Activated CD4-positive, CD25-positive, alpha-beta regulatory T cell treated with anti-CD3 and anti-CD28 coated beads, Interleukin-2, amount 50 U/mL, for 16 hours (primary cell): ENCODE data around the gene TRIM33.
"Not testable (repeated sequence)": the region's sequence is repeated elsewhere in the genome, so short reads cannot be mapped to it uniquely, and the experiment has no call there.

Experiments used
- DNase-seq: peaks from one replicate; pipeline ENCODE4 v3.0.0-alpha.2; 2020; ENCODE audit warnings: low read depth, low spot score

Gene TRIM33

DNA sequence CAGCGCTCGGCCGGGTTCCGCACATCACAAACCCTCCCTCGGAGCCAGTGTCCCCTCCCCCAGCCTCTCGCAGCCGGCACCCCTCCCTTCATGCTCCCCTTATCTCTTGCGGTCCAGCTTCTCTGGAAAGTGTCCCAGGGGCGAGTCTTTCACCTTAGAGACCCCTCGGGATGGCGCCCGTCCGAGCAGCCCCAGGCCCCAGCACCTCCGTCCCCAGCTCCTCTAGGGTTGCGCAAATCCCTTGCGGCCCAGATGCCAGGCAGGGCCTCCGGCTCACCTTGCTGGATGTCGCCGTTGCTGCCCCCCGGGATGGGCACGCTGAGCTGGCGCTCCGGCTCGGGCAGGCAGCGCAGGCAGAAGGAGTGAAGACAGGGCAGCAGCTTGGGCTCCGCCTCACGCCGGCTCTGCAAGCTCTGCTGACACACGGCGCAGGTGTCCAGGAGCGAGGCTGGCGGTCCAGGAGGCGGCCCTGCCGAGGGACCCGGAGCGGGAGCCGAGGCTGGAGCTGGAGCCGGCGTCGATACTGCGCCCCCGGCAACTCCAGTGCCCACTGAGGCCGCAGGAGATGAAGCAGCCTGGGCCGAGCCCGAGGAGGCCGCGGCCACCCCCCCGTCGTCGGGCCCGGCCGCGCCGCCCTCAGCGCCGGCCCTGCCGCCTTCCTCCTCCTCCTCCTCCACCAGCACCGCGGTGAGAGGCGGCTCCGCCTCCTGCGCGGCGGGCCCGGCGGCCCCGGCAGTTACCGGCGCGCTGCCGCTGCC lies 550 bp downstream of the TRIM33 start:
- DNase-seq = peak; percentile 2

DNA sequence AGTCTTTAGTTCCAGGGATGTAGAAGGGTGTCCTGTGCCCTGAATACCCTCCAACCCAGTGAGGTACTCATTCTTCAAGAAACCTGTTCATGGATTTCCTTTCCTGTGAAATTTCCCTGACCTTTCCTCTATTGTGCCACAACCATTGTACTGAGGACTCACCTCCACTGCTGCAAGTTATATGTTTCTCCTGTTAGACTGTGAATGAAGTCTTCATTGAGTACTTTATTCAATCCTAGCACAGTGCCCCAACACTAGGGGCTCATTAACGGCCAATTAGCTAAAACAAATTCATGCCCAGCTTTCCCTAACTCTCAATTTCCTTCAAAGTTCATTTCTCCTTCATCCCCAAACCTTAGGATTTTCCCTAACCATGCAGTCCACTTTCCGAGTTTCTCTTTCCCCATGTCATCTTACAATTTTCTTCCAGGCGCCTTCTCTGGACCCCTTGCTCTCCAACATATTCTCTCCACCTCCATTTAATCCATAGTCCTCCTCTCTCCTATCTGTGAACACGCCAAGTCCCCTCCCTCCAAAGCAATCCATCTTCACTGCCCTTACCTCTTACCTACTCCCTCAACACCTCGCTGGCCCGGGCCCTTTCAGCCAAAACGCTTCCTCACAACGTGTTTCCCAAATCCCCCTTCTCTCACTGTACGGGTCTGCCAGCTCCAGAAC lies 1.3 kb downstream of the TRIM33 start:
- no peak for DNase-seq

DNA sequence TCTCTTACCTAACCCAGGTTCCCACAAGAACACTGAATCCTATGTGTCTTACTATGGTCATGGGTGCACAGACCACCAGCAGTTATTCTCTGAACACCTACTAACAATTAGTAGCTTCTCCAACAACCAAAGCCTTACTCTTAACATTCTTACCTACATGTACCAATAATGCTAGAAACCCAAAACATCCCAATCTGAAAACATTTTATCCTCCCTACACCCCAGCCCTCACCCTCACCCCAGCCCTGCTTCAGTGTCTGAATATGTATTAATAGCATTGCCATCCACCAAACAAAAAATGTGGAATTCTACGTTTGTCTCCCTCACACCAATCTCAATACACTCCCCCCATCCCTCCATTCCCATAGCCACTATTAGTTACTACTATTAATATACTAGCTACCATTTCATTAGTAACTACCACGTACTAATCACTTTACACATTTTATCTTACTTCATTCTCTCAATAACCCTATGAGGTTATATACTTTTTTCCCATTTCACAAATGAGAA lies 2.6 kb downstream of the TRIM33 start:
- DNase-seq = no peak

DNA sequence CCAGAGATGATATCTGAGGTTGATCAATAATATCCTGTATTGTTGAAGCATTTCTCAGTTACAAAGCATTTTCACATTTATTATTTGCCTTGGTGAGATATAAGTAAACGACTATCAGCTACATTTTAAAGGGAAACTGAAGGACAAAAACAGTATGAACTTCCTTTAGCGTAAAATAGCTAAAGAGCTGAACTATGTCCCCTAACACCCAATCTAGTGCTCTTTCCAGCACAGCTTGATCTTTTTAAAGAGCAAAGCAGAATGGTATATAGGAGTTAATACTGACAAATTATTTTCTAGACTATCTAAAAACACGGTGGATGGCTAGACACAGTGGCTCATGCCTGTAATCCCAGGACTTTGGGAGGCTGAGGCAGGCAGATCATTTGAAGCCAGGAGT lies 3.5 kb downstream of the TRIM33 start:
- no peak for DNase-seq

DNA sequence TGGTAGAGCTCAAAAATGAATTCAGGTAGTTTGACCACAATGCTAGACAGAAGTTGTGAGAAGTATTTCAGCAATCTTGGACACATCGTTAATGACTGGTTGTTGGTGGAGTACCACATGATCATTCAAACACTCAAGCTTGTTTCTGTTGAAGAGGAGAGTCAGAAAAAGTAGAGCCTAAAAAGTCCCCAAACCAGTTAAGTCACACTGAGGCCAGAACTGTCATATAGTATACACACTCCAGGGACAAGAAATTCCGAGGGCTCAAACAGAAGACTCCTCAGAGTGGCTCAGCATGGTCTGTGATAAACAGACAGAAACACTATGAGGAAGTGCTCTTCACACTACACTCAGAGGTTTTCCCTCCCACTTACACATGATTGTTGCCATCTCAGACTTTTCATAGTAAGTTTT lies 5.8 kb downstream of the TRIM33 start:
- DNase-seq = no peak

DNA sequence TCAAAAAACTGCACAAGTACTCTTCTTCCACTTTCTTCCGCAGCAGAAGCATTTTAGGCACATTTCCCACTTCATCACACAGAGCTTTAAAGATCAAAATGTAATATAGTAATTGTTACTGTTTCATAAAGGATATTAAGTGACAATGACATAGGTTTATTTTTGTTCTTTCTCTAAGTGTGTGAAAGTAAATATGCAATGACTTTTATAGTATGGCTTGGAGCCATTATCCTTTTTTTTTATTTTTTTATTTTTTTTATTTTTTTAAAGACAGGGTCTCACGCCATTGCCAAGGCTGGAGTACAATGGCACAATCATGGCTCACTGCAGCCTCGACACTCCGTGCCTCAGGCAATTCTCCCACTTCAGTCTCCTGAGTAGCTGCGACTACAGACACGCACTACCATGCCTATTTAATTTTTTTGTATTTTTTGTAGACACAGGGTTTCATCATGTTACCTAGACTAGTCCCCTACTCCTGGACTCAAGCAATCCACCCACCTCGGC lies 7.0 kb downstream of the TRIM33 start:
- no peak for DNase-seq

DNA sequence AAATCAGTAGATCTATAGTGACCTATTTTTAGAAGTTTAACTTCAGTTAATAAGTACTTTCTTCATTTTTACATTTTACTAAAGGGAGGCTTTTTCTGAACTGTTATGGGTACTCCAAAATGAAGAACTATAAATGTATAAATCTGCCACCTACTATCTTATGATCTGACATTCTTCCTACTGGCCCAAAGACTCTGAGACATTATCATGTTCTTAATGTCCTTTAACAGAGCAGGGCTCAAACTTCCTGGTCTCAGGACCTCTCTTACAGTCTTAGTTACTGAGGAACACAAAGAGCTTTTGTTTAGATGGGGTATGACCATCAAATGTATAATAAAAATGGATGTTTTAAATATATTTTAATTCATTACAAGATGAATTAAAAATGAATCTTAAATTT lies 8.9 kb downstream of the TRIM33 start:
- no peak for DNase-seq

DNA sequence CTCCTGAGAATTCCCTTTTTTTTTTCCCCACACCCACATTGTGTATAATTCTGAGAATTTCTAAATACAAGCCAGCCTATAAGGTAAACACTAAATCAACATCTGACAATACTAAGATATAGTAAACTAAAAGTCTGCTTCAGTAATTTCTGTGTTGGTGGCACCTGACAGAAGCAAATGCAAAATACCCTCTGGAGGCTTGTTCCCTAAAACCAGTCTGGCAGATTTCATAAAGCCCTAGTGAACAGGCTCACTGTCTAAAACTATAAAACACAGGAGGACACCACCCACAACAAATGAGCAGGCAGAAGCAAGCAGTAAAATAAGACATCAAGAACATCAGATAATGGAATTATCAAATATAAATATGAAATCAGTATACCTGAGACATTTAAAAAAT lies 11.5 kb downstream of the TRIM33 start:
- no peak for DNase-seq

DNA sequence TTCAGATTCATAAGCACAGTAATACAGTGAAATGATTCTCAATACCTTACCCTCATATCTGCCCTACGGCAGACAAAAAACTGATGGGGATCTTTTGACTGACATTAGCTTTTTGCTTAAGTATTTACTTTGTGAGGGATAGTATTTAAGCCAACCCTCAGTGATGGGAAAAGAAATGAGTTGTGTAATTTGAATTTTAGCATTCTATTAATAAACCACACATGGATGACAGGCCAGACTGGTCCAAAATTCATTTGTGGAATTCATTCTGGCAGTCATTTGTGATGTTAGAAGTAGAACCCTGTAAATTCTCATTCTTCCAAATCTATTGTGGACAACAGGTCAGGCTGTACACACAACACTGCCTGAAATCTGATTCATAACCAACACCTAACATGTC lies 14.9 kb downstream of the TRIM33 start:
- no peak for DNase-seq

DNA sequence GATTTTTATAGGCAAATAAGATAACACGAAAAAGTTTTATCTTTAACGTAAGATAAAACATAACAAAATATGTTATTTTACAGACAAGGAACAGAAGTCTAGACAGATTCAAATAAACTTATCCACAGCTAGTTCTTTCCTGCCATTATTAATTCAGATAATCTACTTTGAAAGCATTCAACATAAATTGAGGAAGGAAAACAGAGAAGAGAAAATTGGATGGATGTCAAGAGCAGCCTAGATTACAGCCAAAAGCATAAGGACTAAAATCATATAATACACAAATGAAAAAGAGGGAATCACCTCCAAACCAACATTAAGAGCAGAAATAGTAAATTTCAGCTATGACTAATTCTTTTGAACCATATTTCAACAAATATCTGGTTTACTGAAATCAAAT lies 15.5 kb downstream of the TRIM33 start:
- no peak for DNase-seq

DNA sequence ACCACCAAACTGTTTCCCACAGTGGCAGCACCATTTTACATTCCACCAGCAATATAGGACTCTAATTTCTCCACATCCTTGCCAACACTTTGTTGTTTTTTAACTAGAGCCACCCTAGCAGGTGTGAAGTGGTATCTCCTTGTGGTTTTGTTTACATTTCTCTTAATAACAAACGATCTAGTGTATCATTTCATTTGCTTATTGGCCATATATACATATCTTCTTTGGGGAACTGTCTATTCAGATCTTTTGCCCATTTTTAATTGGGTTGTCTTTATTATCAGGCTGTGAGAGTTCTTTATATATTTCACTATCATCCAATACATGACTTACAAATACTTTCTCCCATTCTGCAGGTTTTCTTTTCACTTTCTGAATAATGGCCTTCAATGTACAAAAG lies 18.0 kb downstream of the TRIM33 start:
- DNase-seq = no peak

DNA sequence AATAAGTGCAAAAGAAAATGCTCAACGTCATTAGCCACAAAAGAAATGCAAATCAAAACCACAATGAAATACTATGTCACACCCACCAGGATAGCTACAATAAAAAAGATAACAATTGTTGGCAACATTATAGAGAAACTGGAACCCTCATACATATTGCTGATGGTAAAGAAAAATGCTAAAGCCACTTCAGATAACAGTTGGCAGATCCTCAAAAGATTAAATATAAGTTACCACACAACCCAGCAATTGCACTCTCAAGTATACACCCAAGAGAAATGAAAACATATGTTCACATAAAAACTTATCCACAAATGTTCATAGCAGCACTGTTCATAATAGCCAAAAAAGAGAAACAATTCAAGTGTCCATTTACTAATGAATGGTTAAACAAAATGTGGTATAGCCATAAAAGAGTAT lies 20.7 kb downstream of the TRIM33 start:
- no peak for DNase-seq

DNA sequence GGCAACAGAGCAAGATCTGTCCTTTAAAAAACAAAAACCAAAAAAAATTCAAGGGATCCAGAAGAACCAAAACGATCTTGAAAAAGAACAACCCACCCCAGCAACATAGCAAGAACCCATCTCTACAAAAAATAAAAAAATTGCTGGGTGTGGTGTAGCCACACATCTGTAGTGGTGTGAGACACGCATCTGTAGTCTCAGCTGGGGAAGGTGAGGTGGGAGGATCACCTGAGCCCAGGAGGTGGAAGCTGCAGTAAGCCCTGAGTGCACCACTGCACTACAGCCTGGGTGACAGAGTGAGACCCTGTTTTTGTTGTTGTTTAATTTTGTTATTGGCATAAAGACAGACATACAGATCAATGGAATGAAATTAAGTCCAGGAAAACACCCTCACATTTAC lies 22.3 kb downstream of the TRIM33 start:
- DNase-seq = no peak

DNA sequence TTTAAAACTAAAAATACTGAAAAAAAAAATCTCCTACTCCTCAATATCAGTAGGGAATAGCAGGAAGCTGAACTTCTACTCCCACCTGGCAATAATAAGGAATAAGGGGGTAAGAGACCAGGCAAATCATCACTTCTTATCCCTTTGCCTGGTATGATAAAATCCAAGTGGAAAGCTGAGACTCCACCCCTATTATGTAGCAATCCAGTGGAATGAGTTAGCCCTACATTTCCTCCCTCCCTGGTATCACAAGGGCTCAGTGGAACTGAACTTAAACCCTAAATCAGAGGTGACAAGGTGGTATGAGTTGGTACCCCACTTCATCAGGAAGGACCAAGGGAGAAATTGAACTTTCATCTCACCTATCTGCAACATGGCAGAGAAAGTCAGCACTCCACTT lies 25.7 kb downstream of the TRIM33 start:
- DNase-seq = no peak

DNA sequence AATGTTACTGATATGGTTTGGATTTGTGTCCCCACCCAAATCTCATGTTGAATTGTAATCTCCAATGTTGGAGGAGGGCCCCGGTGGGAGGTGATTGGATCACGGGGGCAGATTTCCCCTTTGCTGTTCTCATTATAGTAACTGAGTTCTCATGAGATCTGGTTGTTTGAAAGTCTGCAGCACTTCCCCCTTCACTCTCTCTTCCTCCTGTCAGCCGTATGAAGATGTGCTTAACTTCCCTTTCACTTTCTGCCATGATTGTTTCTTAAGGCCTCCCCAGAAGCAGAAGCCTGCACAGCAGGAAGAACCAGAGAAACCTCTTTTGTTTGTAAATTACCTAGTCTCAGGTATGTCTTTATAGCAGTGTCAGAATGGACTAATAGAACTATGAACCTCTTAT lies 28.4 kb downstream of the TRIM33 start:
- DNase-seq = no peak

DNA sequence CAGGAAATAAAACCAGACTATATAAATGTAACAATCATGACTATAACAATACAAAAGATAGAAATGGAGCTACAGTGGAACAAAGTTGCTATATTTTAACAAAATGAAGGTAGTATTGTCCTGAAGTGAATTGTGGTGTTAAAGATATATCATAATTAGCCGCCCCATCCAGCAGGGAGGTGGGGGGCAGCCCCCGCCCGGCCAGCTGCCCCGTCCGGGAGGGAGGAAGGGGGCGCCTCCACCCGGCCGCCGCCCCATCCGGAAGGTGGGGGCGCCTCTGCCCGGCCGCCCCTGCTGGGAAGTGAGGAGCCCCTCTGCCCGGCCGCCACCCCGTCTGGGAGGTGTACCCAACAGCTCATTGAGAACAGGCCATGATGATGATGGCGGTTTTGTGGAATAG lies 31.4 kb downstream of the TRIM33 start:
- not testable (repeated sequence) for DNase-seq

DNA sequence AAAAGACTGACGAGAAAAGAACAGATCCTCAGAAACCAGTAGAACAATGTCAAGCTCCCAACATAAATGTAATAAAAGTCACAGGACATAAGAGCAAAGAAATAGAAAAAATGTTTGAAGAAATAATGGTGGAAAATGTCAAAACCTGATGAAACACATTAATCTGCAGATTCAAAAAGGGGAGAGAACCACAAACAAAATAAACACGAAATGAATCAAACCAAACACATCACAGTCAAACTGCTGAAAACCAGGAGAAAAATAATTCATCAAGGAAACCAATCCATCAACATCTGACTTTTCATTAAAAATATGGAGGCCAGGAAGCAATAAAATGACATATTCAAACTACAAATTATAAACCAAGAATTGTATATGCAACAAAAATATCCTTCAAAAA lies 31.9 kb downstream of the TRIM33 start:
- no peak for DNase-seq

DNA sequence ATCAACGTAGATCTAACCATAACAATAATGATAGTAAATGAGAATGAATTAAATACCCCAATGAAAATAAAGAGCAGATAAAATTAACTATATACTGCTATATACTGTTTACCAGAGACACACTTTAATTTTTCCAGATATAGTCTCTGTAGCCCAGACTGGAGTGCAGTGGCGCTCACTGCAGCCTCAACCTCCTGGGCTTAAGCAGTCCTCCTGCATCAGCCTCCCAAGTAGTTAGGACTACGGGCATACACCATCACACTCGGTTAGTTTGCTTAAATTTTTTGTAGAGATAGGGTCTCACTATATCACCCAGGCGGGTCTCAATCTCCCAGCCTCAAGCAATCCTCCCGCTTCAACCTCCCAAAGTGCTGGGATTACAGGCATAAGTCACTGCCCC lies 37.2 kb downstream of the TRIM33 start:
- DNase-seq = no peak

DNA sequence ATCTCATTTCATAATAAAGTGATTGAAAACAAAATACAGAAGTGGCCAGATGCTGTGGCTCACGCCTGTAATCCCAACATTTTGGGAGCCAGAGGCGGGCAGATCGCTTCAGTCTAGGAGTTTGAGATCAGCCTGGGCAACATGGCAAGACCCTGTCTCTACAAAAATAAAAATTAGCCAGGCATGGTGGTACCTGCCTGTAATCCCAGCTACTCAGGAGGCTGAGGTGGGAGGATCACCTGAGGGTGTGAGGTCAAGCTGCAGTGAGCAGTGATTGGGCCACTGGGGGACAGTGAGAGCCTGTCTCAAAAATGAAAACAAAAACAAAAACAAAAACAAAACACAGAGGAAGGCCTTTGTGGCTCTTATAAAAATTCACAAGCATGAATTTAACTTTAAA lies 38.6 kb downstream of the TRIM33 start:
- no peak for DNase-seq

DNA sequence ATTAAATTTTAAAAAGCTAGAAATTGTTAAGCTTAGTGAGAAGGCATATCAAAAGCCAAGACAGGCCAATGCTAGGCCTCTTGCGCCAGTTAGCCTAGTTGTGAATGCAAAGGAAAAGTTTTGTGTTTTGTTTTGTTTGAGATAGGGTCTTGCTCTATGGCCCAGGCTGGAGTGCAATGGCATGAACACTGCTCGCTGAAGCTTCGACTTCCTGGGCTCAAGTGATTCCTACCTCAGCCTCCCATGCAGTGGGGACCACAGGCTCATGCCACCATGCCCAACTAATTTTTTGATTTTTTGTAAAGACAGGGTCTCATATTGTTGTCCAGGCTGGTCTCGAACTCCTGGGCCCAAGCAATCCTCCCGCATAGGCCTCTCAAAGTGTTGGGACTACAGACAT lies 40.3 kb downstream of the TRIM33 start:
- no peak for DNase-seq

DNA sequence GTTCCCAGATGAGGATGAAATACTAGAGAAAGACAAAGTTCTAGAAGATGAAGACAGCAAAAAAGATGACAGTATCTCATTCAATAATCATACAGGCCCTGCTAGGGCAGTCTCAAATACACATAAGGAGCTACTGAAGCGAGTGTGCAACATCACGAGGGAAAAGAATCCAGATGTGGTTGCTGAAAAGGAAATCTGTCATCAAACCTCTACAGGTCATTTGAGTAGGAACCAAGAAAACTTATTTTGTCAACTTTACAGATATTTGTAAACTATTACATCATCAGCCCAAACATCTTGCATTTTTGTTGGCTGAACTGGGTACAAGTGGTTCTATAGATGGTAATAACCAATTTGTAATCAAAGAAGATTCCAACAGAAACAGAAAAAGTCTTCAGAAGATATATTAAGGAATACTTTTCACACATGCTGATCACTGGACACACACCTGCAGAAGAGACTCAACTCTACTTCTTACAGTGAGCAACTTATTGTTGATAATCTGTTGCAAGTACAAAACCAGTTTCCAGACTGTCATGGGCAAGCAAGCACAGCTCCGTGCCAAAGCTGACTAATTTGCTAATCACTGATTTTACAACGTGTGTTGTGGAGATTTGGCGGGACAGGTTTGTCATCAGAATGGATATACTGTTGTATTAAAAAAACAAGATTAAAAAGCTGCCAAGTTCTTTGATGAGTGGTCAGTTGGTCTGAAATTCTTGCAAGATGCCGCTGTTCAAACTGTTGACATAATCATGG lies 42.1 kb downstream of the TRIM33 start:
- no peak for DNase-seq

DNA sequence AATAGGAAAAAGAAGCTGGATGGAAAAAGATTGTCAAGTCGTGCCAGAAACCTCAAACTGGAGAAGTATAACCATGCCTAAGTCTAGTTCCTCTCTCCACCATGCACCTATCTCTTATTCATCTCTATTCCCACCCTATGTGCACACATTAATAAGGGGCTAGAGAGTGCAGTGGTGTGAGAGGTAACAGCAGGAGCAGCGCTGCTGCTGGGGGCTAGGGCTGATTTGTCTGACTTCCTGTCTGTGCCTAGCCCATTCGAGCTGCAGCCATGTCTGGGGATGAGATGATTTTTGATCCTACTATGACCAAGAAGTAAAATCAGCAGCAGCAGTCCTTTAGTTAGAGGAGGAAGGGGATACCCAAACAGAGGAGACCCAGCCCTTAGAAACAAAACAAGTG lies 43.0 kb downstream of the TRIM33 start:
- DNase-seq = no peak
